H9 (cell line): ENCODE data around the gene CORO2B. TPM values are rescaled to one million over a fixed set of nuclear protein-coding genes. Genes with fewer than 3 reads are reported as not detected.
"Not testable (repeated sequence)": the region's sequence is repeated elsewhere in the genome, so short reads cannot be mapped to it uniquely, and the experiment has no call there.

Source experiments
- DNase-seq: peaks from one replicate; pipeline ENCODE4 v3.0.0-alpha.2; 2017
- H2AFZ ChIP-seq: one replicate; pipeline ENCODE4 v1.6.1; 2013; ENCODE audit warnings: mild to moderate bottlenecking, low read length, control low read depth, moderate library complexity
- H2AK5ac ChIP-seq: 2 replicates; pipeline ENCODE4 v1.6.1; 2013; ENCODE audit warnings: low read length, control low read depth, mixed read lengths; ENCODE audit not compliant: insufficient read length
- H2BK120ac ChIP-seq: one replicate; pipeline ENCODE4 v1.6.1; 2013; ENCODE audit warnings: low read depth, mild to moderate bottlenecking, low read length, control low read depth, inconsistent platforms; ENCODE audit not compliant: poor library complexity, severe bottlenecking
- H2BK12ac ChIP-seq: 2 replicates; pipeline ENCODE4 v1.6.1; 2013; ENCODE audit warnings: low read length, control low read depth, mixed read lengths, low read depth; ENCODE audit not compliant: insufficient read length
- H2BK15ac ChIP-seq: 2 replicates; pipeline ENCODE4 v1.6.1; 2013; ENCODE audit warnings: low read depth, low read length, control low read depth
- H2BK20ac ChIP-seq: one replicate; pipeline ENCODE4 v1.6.1; 2013; ENCODE audit warnings: low read depth, mild to moderate bottlenecking, low read length, control low read depth, inconsistent platforms; ENCODE audit not compliant: poor library complexity, severe bottlenecking
- H2BK5ac ChIP-seq: 2 replicates; pipeline ENCODE4 v1.6.1; 2013; ENCODE audit warnings: low read length, control low read depth, mixed read lengths; ENCODE audit not compliant: insufficient read length
- H3K14ac ChIP-seq: 2 replicates; pipeline ENCODE4 v1.6.1; 2013; ENCODE audit warnings: low read length, control low read depth; ENCODE audit not compliant: insufficient read depth
- H3K18ac ChIP-seq: 2 replicates; pipeline ENCODE4 v1.6.1; 2013; ENCODE audit warnings: low read depth, mild to moderate bottlenecking, mixed read lengths, low read length, control low read depth; ENCODE audit not compliant: insufficient read length
- H3K23ac ChIP-seq: 2 replicates; pipeline ENCODE4 v1.6.1; 2013; ENCODE audit warnings: low read length, control low read depth, mixed read lengths, low read depth; ENCODE audit not compliant: insufficient read length
- H3K23me2 ChIP-seq: 2 replicates; pipeline ENCODE4 v1.6.1; 2013; ENCODE audit warnings: low read depth, mild to moderate bottlenecking, mixed read lengths, low read length, control low read depth; ENCODE audit not compliant: insufficient read length, poor library complexity, severe bottlenecking
- H3K27ac ChIP-seq: 2 replicates; pipeline ENCODE4 v1.5.1; 2013; ENCODE audit warnings: low read length, control low read depth, mixed read lengths, low read depth; ENCODE audit not compliant: insufficient read length
- H3K27me3 ChIP-seq: 2 replicates; pipeline ENCODE4 v1.6.1; 2013; ENCODE audit warnings: low read length, control low read depth, inconsistent platforms; ENCODE audit not compliant: insufficient read depth
- H3K4ac ChIP-seq: 2 replicates; pipeline ENCODE4 v1.6.1; 2013; ENCODE audit warnings: low read depth, mild to moderate bottlenecking, control low read depth, inconsistent platforms, low read length, moderate library complexity
- H3K4me1 ChIP-seq: 2 replicates; pipeline ENCODE4 v1.6.1; 2013; ENCODE audit warnings: low read length, control low read depth, inconsistent platforms; ENCODE audit not compliant: insufficient read depth
- H3K4me2 ChIP-seq: 2 replicates; pipeline ENCODE4 v1.6.1; 2013; ENCODE audit warnings: low read length, control low read depth, mixed read lengths; ENCODE audit not compliant: insufficient read length, insufficient read depth
- H3K56ac ChIP-seq: 2 replicates; pipeline ENCODE4 v1.6.1; 2013; ENCODE audit warnings: low read depth, mild to moderate bottlenecking, mixed read lengths, low read length, control low read depth; ENCODE audit not compliant: insufficient read length
- H3K79me1 ChIP-seq: 2 replicates; pipeline ENCODE4 v1.6.1; 2013; ENCODE audit warnings: low read depth, mild to moderate bottlenecking, moderate library complexity, low read length, control low read depth, inconsistent platforms; ENCODE audit not compliant: insufficient read depth, poor library complexity, severe bottlenecking
- H3K79me2 ChIP-seq: 2 replicates; pipeline ENCODE4 v1.6.1; 2013; ENCODE audit warnings: low read length, control low read depth, inconsistent platforms; ENCODE audit not compliant: insufficient read depth
- H3K9ac ChIP-seq: 2 replicates; pipeline ENCODE4 v1.6.1; 2013; ENCODE audit warnings: low read length, control low read depth, mixed read lengths; ENCODE audit not compliant: insufficient read length; ENCODE audit errors: extremely low read depth
- H3K9me3 ChIP-seq: one replicate; pipeline ENCODE4 v1.6.1; 2013; ENCODE audit warnings: low read depth, low read length, inconsistent platforms; ENCODE audit not compliant: control insufficient read depth
- H3T11ph ChIP-seq: one replicate; pipeline ENCODE4 v1.6.1; 2013; ENCODE audit warnings: mild to moderate bottlenecking, low read length, control low read depth, inconsistent platforms
- H4K20me1 ChIP-seq: one replicate; pipeline ENCODE4 v1.6.1; 2013; ENCODE audit not compliant: control insufficient read depth, insufficient read length, insufficient read depth
- H4K5ac ChIP-seq: 2 replicates; pipeline ENCODE4 v1.6.1; 2013; ENCODE audit warnings: low read depth, mild to moderate bottlenecking, mixed read lengths, low read length, control low read depth; ENCODE audit not compliant: insufficient read length
- H4K8ac ChIP-seq: replicated peaks from 2 replicates; pipeline ENCODE4 v1.6.1; 2013; ENCODE audit warnings: low read length, control low read depth, mixed read lengths, low read depth; ENCODE audit not compliant: insufficient read length
- H4K91ac ChIP-seq: 2 replicates; pipeline ENCODE4 v1.6.1; 2013; ENCODE audit warnings: low read depth, mild to moderate bottlenecking, moderate library complexity, mixed read lengths, low read length, control low read depth; ENCODE audit not compliant: insufficient read length
- H3K27ac Mint-ChIP-seq, 3 experiments: 2 replicates in 2 of 3; 3 replicates in 1 of 3; pipeline ENCODE4 v1.8.0; 2020 to 2021; ENCODE audit warnings: mixed read lengths in 3 of 3, mild to moderate bottlenecking in 1 of 3, moderate library complexity in 1 of 3
- H3K27me3 Mint-ChIP-seq: 2 replicates; pipeline ENCODE4 v1.8.0; 2021; ENCODE audit warnings: low read depth, mild to moderate bottlenecking, moderate library complexity, mixed read lengths
- H3K36me3 Mint-ChIP-seq, 3 experiments: 2 replicates in 2 of 3; 3 replicates in 1 of 3; pipeline ENCODE4 v1.8.0; 2020 to 2021; ENCODE audit warnings: low read depth in 3 of 3, mixed read lengths in 3 of 3; ENCODE audit not compliant: insufficient read depth in 1 of 3
- H3K4me1 Mint-ChIP-seq, 2 experiments: 2 replicates each; pipeline ENCODE4 v1.8.0; 2020; ENCODE audit warnings: mixed read lengths in 2 of 2
- H3K4me3 Mint-ChIP-seq, 2 experiments: 2 replicates in 1 of 2; 3 replicates in 1 of 2; pipeline ENCODE4 v1.8.0; 2020 to 2021; ENCODE audit warnings: mild to moderate bottlenecking in 2 of 2, mixed read lengths in 2 of 2, moderate library complexity in 1 of 2
- H3K9me3 Mint-ChIP-seq, 2 experiments: 2 replicates in 1 of 2; 3 replicates in 1 of 2; pipeline ENCODE4 v1.8.0; 2020; ENCODE audit warnings: mild to moderate bottlenecking in 2 of 2, mixed read lengths in 2 of 2, moderate library complexity in 1 of 2
- CTCF ChIP-seq: fragments of 200-600 bp; sonication (generic); conservative IDR thresholded peaks from 3 replicates; pipeline ENCODE4 v1.8.0; 2021; ENCODE audit warnings: antibody characterized with exemption, mild to moderate bottlenecking
- WGBS: extraction: QIAGEN DNeasy Blood & Tissue Kit; methylation state at CpG from one replicate; pipeline ENCODE4 v1.1.7; 2013; ENCODE audit warnings: missing lambda C conversion rate, low lambda C conversion rate, mixed read lengths; ENCODE audit not compliant: insufficient read length; ENCODE audit errors: extremely low coverage; 5-methylcytosine and 5-hydroxymethylcytosine counted together
- total RNA-seq: library from RNA; stranded (reverse); gene quantifications from 2 replicates; pipeline ENCODE4 v1.2.1, GENCODE V29; 2021

Gene CORO2B
- total RNA-seq, 1 experiment from 2014 or later: 3.1 TPM

GRCh38 chr15:68646696-68647095 is 67.9 kb downstream of the CORO2B start:
- no peak overlapping the region for H3K27ac ChIP-seq
- H2BK120ac ChIP-seq: no peak overlapping the region
- no peaks in the 10 kb centered on the region for H3K27me3 ChIP-seq
- peak overlapping the region in 1 of 3 experiments; percentile 48; a peak in 1 of 7 replicates for H3K27ac Mint-ChIP-seq
- H4K5ac ChIP-seq: no peak overlapping the region
- H3K9me3 Mint-ChIP-seq: no peaks in the 10 kb centered on the region
- no peak overlapping the region for H3T11ph ChIP-seq
- H3K36me3 Mint-ChIP-seq: no peaks in the 10 kb centered on the region
- no peak overlapping the region for H2BK20ac ChIP-seq
- no peak overlapping the region for H2BK15ac ChIP-seq
- no peak for DNase-seq
- no peaks in the 10 kb centered on the region; the same call in 1 of the 2 replicates for H3K27me3 Mint-ChIP-seq
- WGBS: no CpG with 5 or more reads among the region's 5 CpGs
- no peak overlapping the region for H3K18ac ChIP-seq
- H3K23ac ChIP-seq: no peak overlapping the region
- H3K4me1 Mint-ChIP-seq: peaks cover 17 to 18% of the 10 kb centered on the region in 2 experiments
- no peak overlapping the region for H3K4ac ChIP-seq
- no peaks in the 10 kb centered on the region for H3K79me1 ChIP-seq
- peak overlapping the region; percentile 79 for H3K56ac ChIP-seq
- no peak overlapping the region for H3K9ac ChIP-seq
- no peak overlapping the region for H2AK5ac ChIP-seq
- no peak for TF ChIP-seq CTCF
- no peaks in the 10 kb centered on the region for H3K9me3 ChIP-seq
- no peak overlapping the region for H2BK5ac ChIP-seq
- no peak overlapping the region for H4K91ac ChIP-seq
- H4K20me1 ChIP-seq: no peaks in the 10 kb centered on the region
- no peak overlapping the region for H2AFZ ChIP-seq
- no peak overlapping the region for H2BK12ac ChIP-seq
- peaks cover 3% of the 10 kb centered on the region for H3K23me2 ChIP-seq
- no peak overlapping the region for H3K14ac ChIP-seq
- no peak overlapping the region for H4K8ac ChIP-seq
- no peaks in the 10 kb centered on the region for H3K79me2 ChIP-seq
- no peak overlapping the region for H3K4me3 Mint-ChIP-seq
- no peak overlapping the region for H3K4me2 ChIP-seq
- no peaks in the 10 kb centered on the region; the same call in 1 of the 2 replicates for H3K4me1 ChIP-seq

GRCh38 chr15:68647361-68647760 is 68.6 kb downstream of the CORO2B start:
- not testable (repeated sequence) for H3K56ac ChIP-seq, H4K5ac ChIP-seq, H3K27ac ChIP-seq, H3K23ac ChIP-seq, H2BK5ac ChIP-seq, DNase-seq, H3K4me2 ChIP-seq, H3K18ac ChIP-seq, H4K91ac ChIP-seq, H3K9me3 Mint-ChIP-seq, H3K27ac Mint-ChIP-seq, H3K79me1 ChIP-seq, H4K20me1 ChIP-seq, H3K4me1 ChIP-seq, H3K79me2 ChIP-seq, H3T11ph ChIP-seq, H3K4me3 Mint-ChIP-seq, H3K27me3 ChIP-seq, H2AFZ ChIP-seq, H3K27me3 Mint-ChIP-seq, H2BK12ac ChIP-seq, H4K8ac ChIP-seq, H2BK15ac ChIP-seq, H3K36me3 Mint-ChIP-seq, H2BK120ac ChIP-seq, H2BK20ac ChIP-seq, H3K23me2 ChIP-seq, H3K4ac ChIP-seq, H3K14ac ChIP-seq, H3K9ac ChIP-seq, H3K9me3 ChIP-seq, H2AK5ac ChIP-seq
- no CpG with 5 or more reads among the region's 13 CpGs for WGBS
- H3K4me1 Mint-ChIP-seq: peaks cover 21 to 24% of the 10 kb centered on the region in 2 experiments
